Body of pancreas (tissue), 4 donors: ENCODE results near the gene KREMEN2.

Experiments used
- POLR2A ChIP-seq, 3 donors: fragments of 450-650 bp; IDR thresholded peaks; one replicate each; pipeline ENCODE4 v1.6.1; 2016; ENCODE audit warnings: antibody characterized with exemption in 3 of 3, mild to moderate bottlenecking in 2 of 3
- TF ChIP-seq, protein P1 (sequence below), 7 experiments: fragments of 450-650 bp in 4 of 7; fragments of 200-600 bp in 3 of 7; sonication (generic) in 3 of 7; IDR thresholded peaks; one replicate each; pipeline ENCODE4 v1.5.1; 2016 to 2019; ENCODE audit warnings: antibody characterized with exemption in 7 of 7

DNA sequence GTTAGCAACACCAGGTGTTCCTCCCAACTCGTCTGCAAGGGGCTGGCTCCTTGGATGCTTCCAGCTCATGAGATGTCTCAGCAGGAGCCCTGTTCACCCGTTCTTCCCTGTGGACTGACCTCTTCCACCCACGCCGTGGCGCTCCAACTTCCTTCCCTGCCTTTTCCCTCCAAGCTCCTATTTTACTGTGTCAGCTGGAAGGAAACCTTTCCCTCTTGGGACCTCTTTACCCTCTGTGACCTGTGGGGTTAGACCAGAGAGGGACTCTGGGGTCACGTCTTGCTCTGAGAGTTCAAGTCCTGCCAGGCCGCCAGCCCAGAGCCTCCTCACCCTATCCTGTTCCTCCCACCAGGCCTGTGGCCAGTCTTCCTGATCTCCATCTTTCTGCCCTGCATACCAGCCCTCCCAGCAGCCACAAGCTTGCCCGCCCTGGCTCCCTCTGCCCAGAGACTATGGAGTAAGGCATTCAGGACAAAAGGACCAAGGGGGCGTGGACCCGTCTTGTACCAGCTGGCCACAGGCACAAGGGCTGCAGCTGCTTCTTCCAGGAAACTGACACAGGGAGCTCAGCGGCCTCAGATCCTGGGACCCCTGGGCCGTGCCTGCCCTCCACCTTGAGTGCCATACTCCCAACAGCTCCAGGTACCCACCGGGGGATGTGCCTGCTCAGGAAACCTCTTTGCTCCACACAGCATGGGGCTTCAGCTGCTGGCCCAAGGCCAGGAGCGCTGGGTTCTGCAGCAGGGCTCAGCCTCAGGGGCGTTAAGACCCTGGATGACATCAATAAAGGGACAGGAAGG lies 8.1 kb downstream of the KREMEN2 start:
- TF ChIP-seq, protein P1, sequence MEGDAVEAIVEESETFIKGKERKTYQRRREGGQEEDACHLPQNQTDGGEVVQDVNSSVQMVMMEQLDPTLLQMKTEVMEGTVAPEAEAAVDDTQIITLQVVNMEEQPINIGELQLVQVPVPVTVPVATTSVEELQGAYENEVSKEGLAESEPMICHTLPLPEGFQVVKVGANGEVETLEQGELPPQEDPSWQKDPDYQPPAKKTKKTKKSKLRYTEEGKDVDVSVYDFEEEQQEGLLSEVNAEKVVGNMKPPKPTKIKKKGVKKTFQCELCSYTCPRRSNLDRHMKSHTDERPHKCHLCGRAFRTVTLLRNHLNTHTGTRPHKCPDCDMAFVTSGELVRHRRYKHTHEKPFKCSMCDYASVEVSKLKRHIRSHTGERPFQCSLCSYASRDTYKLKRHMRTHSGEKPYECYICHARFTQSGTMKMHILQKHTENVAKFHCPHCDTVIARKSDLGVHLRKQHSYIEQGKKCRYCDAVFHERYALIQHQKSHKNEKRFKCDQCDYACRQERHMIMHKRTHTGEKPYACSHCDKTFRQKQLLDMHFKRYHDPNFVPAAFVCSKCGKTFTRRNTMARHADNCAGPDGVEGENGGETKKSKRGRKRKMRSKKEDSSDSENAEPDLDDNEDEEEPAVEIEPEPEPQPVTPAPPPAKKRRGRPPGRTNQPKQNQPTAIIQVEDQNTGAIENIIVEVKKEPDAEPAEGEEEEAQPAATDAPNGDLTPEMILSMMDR (IDR thresholded peaks at IDR 0.05) = no peak
- TF ChIP-seq POLR2A (IDR thresholded peaks at IDR 0.05) = no peak
